ENCODE measurements around the gene SLC35E1. TPM values are rescaled to one million over a fixed set of nuclear protein-coding genes. Genes with fewer than 3 reads are reported as not detected.
"Not testable (repeated sequence)": the region's sequence is repeated elsewhere in the genome, so short reads cannot be mapped to it uniquely, and the experiment has no call there.

SLC35E1 gene
- total RNA-seq, 2 experiments from 2014 or later = 60.1 to 62.4 TPM

DNA sequence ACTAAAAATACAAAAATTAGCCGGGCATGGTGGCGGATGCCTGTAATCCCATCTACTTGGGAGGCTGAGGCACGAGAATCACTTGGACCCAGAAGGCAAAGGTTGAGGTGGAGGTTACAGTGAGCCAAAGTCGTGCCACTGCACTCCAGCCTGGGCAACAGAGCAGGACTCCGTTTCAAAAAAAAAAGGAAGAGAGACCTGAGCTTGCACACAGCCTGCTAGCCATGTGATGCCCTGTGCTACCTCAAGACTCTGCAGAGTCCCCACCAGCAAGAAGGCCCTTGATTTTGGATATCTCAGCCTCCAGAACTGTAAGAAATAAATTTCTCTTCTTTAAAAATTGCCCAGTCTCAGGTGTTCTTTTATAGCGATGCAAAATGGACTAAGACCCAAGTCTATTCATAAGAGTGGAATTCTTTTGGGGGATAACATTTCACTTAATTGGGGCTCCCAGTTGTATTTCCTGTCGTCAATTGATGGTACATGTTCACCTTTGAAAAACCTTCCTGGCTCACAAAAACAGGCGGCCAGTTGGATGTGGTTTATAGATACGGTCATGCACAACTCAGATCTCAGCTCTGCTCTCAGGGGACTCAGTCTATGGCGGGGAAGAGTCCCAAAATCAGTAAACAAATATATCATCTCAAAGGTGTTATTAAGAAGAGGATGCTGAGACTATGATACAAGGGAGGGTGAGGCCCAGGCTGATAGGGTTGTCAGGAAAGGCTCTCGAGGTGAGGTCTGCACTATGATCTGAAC lies 27.6 kb downstream of the SLC35E1 start:
- DNase-seq = no peak
- TF ChIP-seq, protein P1, sequence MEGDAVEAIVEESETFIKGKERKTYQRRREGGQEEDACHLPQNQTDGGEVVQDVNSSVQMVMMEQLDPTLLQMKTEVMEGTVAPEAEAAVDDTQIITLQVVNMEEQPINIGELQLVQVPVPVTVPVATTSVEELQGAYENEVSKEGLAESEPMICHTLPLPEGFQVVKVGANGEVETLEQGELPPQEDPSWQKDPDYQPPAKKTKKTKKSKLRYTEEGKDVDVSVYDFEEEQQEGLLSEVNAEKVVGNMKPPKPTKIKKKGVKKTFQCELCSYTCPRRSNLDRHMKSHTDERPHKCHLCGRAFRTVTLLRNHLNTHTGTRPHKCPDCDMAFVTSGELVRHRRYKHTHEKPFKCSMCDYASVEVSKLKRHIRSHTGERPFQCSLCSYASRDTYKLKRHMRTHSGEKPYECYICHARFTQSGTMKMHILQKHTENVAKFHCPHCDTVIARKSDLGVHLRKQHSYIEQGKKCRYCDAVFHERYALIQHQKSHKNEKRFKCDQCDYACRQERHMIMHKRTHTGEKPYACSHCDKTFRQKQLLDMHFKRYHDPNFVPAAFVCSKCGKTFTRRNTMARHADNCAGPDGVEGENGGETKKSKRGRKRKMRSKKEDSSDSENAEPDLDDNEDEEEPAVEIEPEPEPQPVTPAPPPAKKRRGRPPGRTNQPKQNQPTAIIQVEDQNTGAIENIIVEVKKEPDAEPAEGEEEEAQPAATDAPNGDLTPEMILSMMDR (IDR thresholded peaks at IDR 0.05) = no peak
- peak overlapping the region; percentile 57 for H3K27ac Mint-ChIP-seq
- ChIA-PET CTCF (no interaction called here), POLR2A (interaction anchor here (0.6 to 1.5 kb wide), 2 partner anchors 17 to 347 kb away, joined by 3 read pairs; no protein-coding TSS in a partner anchor)
- peak overlapping the region; percentile 57 for H3K4me3 Mint-ChIP-seq
- no peaks in the 10 kb centered on the region for H3K9me3 Mint-ChIP-seq
- intact Hi-C loops (cut with micrococcal nuclease) = no loop called here
- no peaks in the 10 kb centered on the region for H3K27me3 Mint-ChIP-seq
- H3K36me3 Mint-ChIP-seq (ENCODE audit: low read depth) = peaks cover 23% of the 10 kb centered on the region
- ATAC-seq = no peak
- H3K4me1 Mint-ChIP-seq (ENCODE audit: low read depth) = peaks cover 34% of the 10 kb centered on the region

DNA sequence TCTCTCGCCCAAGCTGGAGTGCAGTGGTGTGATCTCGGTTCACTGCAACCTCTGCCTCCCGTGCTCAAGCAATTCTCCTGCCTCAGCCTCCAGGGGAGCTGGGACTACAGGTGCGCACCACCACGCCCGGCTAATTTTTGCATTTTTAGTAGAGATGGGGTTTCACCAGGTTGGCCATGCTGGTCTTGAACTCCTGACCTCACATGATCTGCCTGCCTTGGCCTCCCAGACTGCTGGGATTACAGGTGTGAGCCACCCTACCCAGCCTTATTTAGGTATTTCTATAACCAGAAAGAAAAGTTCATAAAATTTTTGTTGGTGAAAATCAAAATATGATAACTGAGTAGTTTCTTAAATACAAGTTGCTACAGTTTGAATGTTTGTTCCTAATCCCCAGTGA lies 28.5 kb downstream of the SLC35E1 start:
- H3K9me3 Mint-ChIP-seq; intact Hi-C loops (cut with micrococcal nuclease); H3K27me3 Mint-ChIP-seq; ATAC-seq: not testable (repeated sequence)
- POLR2A ChIA-PET = interaction anchor here (0.6 to 4.4 kb wide), 6 partner anchors 18 to 509 kb away, joined by 3 to 35 read pairs (median 3); partner anchors contain the start of gene MED26
- peak overlapping the region; percentile 92 for H3K27ac Mint-ChIP-seq
- CTCF ChIA-PET = interaction anchor here (0.7 to 1.5 kb wide), 4 partner anchors 14 to 101 kb away, joined by 3 to 4 read pairs (median 3); partner anchors contain the start of genes C19orf44 and CALR3
- peaks cover 29% of the 10 kb centered on the region for H3K36me3 Mint-ChIP-seq (ENCODE audit: low read depth)
- H3K4me1 Mint-ChIP-seq (ENCODE audit: low read depth) = peaks cover 39% of the 10 kb centered on the region
- H3K4me3 Mint-ChIP-seq = peak overlapping the region; percentile 83
- peak; percentile 13 for DNase-seq

DNA sequence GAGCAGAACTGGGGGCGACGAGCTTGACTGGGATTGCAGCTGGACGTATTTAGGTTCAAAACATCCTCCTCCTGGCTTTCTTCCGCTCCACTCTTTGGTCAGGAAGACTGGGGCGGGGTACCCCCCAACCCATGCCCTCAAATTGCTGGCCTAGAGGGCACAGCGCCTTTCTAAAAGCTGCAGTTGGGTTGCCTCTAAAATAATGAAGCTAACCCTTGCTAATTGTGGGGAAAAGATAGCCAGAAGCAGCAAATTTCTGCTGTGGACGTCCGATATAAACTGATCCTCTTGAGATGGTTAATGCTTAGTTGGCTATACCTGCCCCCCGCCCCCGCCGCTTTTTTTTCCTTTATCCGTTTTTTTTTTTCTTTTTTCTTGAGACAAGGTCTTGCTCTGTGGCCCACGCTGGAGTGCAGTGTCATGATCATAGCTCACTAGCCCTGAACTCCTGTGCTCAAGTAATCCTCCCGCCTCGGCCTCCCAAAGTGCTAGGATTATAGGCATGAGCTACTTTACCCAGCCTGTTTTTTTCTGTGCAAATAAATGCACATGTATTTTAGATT lies 29.2 kb downstream of the SLC35E1 start:
- intact Hi-C loops (cut with micrococcal nuclease) = no loop called here
- peak overlapping the region; percentile 92 for H3K27ac Mint-ChIP-seq
- peaks cover 37% of the 10 kb centered on the region for H3K36me3 Mint-ChIP-seq (ENCODE audit: low read depth)
- ATAC-seq (no peak), DNase-seq (peak; percentile 37)
- no peaks in the 10 kb centered on the region for H3K27me3 Mint-ChIP-seq
- ChIA-PET POLR2A (interaction anchor here (0.6 to 4.4 kb wide), 13 partner anchors 9 to 510 kb away, joined by 3 to 35 read pairs (median 3); partner anchors contain the start of genes MED26 and TMEM38A), CTCF (interaction anchor here (0.9 to 1.5 kb wide), 3 partner anchors 47 to 101 kb away, joined by 3 to 4 read pairs (median 3); partner anchors contain the start of genes C19orf44 and CALR3)
- peaks cover 44% of the 10 kb centered on the region for H3K4me1 Mint-ChIP-seq (ENCODE audit: low read depth)
- TF ChIP-seq, protein P1 (IDR thresholded peaks at IDR 0.05) = no peak
- H3K9me3 Mint-ChIP-seq = no peaks in the 10 kb centered on the region
- peak overlapping the region; percentile 83 for H3K4me3 Mint-ChIP-seq

DNA sequence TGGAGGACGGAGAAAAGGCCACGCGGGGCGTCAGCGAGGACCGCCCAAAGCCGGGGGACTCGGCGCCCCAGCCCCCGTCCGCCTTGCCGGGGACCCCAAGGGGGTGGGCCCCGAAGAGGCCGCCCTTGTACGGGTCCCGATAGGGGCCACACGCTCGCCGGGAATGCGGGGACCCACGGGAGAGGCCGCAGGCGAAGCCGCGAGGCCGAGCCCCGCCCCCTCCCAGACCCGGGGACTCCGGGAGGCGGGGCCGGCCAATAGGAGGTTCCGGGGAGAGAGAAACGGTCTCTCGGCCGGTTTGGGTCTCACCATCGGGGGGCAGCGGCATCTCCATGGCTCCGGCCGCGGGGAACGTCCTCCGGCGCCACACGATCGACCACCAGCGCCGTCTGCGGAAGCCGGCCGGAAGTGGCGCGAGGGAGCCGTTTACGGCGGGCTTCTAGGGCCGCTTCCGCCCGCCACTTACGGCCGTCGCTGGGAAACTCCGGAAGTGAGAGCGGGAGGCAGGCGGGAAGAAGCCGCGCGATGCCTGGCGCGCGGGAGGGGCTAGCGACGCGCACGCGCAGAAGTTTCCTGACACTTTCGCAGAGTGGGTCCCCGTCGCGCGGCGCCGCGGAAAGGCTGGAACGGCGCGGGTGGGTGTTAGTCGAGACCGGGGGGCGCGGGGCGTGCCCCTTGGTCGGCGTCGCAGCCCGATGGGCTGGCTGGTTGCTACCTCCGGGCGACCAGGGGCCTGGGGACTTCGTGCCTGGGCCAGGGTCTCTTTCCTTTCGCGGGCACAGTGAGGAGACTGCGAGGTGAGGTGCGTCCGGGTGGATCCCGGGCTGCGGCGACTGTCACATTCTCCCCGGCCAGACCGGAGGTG lies 29.9 kb downstream of the SLC35E1 start, which contains the start of gene CHERP:
Gene CHERP (minus strand): TSS at position 393 of the 865 bp plus-strand sequence. CDS start 59 bp downstream, at position 334.
- POLR2A ChIA-PET = interaction anchor here (0.6 to 4.4 kb wide), 16 partner anchors 8 to 693 kb away, joined by 3 to 35 read pairs (median 3); partner anchors contain the start of genes MED26 and TMEM38A
- ATAC-seq (peak; percentile 92), DNase-seq (peak; percentile 94)
- H3K27me3 Mint-ChIP-seq = no peaks in the 10 kb centered on the region
- peak within 1 kb of the TSS; percentile 83 for H3K4me3 Mint-ChIP-seq
- no peaks in the 10 kb centered on the region for H3K9me3 Mint-ChIP-seq
- peaks cover 50% of the 10 kb centered on the region for H3K4me1 Mint-ChIP-seq (ENCODE audit: low read depth)
- H3K36me3 Mint-ChIP-seq (ENCODE audit: low read depth) = peaks cover 44% of the 10 kb centered on the region
- peak within 1 kb of the TSS; percentile 92 for H3K27ac Mint-ChIP-seq
- intact Hi-C loops (cut with micrococcal nuclease) = no loop called here
- CTCF ChIA-PET = interaction anchor here (1.3 to 1.5 kb wide), 2 partner anchors 46 to 87 kb away, joined by 3 to 4 read pairs; partner anchors contain the start of genes C19orf44 and CALR3
- TF ChIP-seq, protein P1 (IDR thresholded peaks at IDR 0.05) = no peak
